Measurements from ENCODE around the gene ZFC3H1.

GRCh38 chr12:71639341-71639760 is 24.3 kb downstream of the ZFC3H1 start:
- TF ChIP-seq POLR2AphosphoS5 (IDR thresholded peaks at IDR 0.05; ENCODE audit: insufficient read depth, low read depth, low read length) = no peak
- no peak for TF ChIP-seq JUN (IDR thresholded peaks at IDR 0.05; ENCODE audit: borderline replicate concordance, insufficient read depth, insufficient read length, low read depth)
- TF ChIP-seq CTCF (IDR thresholded peaks at IDR 0.05; ENCODE audit: extremely low read depth in 1 of 2, insufficient read depth in 1 of 2, low read depth in 1 of 2, low read length in 2 of 2) = peak in 1 of 2 donors; percentile 6
- no peak for TF ChIP-seq POLR2A (IDR thresholded peaks at IDR 0.05; ENCODE audit: low read depth, low read length)
